GM10266 (cell line): ENCODE measurements around the gene TBX21.

Experiments
- DNase-seq: peaks from one replicate; pipeline ENCODE4 v3.0.0; 2012; ENCODE audit errors: extremely low spot score
- CTCF ChIP-seq: IDR thresholded peaks from 2 replicates; pipeline ENCODE4 v1.5.1; 2012; ENCODE audit warnings: mild to moderate bottlenecking, low read depth; ENCODE audit not compliant: control insufficient read depth, insufficient read depth; ENCODE audit errors: missing control alignments

TBX21 gene

GRCh38 chr17:47742319-47743181, 9.5 kb downstream of the TBX21 start:
- TF ChIP-seq CTCF, result peak; percentile 58
- DNase-seq, result peak; percentile 50

- no peak for TF ChIP-seq CTCF
- no peak for DNase-seq
Observed at GRCh38 chr17:47744168-47745036, 11.4 kb downstream of the TBX21 start.

GRCh38 chr17:47745037-47745380, 12.0 kb downstream of the TBX21 start:
- no peak for DNase-seq
- TF ChIP-seq CTCF, result no peak

GRCh38 chr17:47751471-47751870, 18.4 kb downstream of the TBX21 start:
- no peak for DNase-seq
- TF ChIP-seq CTCF, result no peak

GRCh38 chr17:47757386-47757785, 24.4 kb downstream of the TBX21 start:
- TF ChIP-seq CTCF, result no peak
- DNase-seq, result no peak

GRCh38 chr17:47760409-47761140, 27.5 kb downstream of the TBX21 start:
- no peak for TF ChIP-seq CTCF
- no peak for DNase-seq

- TF ChIP-seq CTCF, result no peak
- DNase-seq, result no peak
Observed at GRCh38 chr17:47762728-47763127, 29.7 kb downstream of the TBX21 start.
